Right cardiac atrium (tissue), 5 donors: Measurements from ENCODE around the gene KNG1. TPM values are rescaled to one million over a fixed set of nuclear protein-coding genes. Genes with fewer than 3 reads are reported as not detected.
"Not testable (repeated sequence)": the region's sequence is repeated elsewhere in the genome, so short reads cannot be mapped to it uniquely, and the experiment has no call there.

Source experiments
- ATAC-seq, 2 donors: fragments of 200-7000 bp; cut with Tn5 transposase; one replicate each; pipeline versions ENCODE4 v1.8.0 to v1.9.1; 2020; ENCODE audit warnings: moderate library complexity in 2 of 2, mild to moderate bottlenecking in 1 of 2
- DNase-seq, 3 donors: peaks; one replicate each; pipeline ENCODE4 v3.0.0-alpha.2; 2020
- H3K27ac ChIP-seq: one replicate; pipeline ENCODE4 v1.5.1; 2013; ENCODE audit warnings: mild to moderate bottlenecking, low read length, control low read depth, moderate library complexity
- H3K27me3 ChIP-seq: one replicate; pipeline ENCODE4 v1.6.1; 2013; ENCODE audit not compliant: control insufficient read depth, insufficient read depth
- H3K4me1 ChIP-seq: one replicate; pipeline ENCODE4 v1.6.1; 2013; ENCODE audit warnings: low read length; ENCODE audit not compliant: control insufficient read depth, insufficient read depth
- H3K4me3 ChIP-seq: one replicate; pipeline ENCODE4 v1.5.1; 2013; ENCODE audit warnings: low read length, control low read depth
- H3K9me3 ChIP-seq: one replicate; pipeline ENCODE4 v1.6.1; 2013; ENCODE audit warnings: low read length; ENCODE audit not compliant: control insufficient read depth
- WGBS: extraction: QIAGEN DNeasy Blood & Tissue Kit; methylation state at CpG from one replicate; pipeline ENCODE4 v1.1.7; 2013; 5-methylcytosine and 5-hydroxymethylcytosine counted together
- intact Hi-C, 4 donors: fragments of 100-400 bp; cut with DNase I; formaldehyde crosslinking; loops; one replicate each; pipeline versions ENCODE4 v1.11.0 to v1.14.0; 2022 to 2023
- long read RNA-seq, 4 donors: library from polyadenylated mRNA; unstranded; transcript quantifications; one replicate each; pipeline ENCODE4 v2.0.0, GENCODE V29; 2020 to 2021
- polyA plus RNA-seq: library from polyadenylated mRNA; stranded (reverse); fragments of 200-250 nt; gene quantifications from one replicate; pipeline ENCODE4 v1.2.3, GENCODE V29; 2013
- total RNA-seq, 4 donors: library from RNA; stranded (reverse); fragmentation: NEBNext Ultra II Directional; extraction: Animal tissue kit (Norgen Biotek cat#: 25700); gene quantifications; one replicate each; pipeline ENCODE4 v1.2.1, GENCODE V29; 2021
- donor health status: healthy with polysubstance abuse.
- donor health status: DM: no; HTN: yes; CAD: no.
- donor health status: DM: no; HTN: no; CAD: no.
- donor health status: DM: no; HTN: yes; CAD: no; lungs with severe emphysema.
- donor health status: DM: yes; HTN: yes; CAD: no.

The KNG1 gene
- under 1 TPM; 0.37 to 0.53 (median 0.48) TPM for total RNA-seq
- polyA plus RNA-seq = 0.23 TPM
- long read RNA-seq, donor 1, partial matches to known transcripts = 0 of 1 reads
- long read RNA-seq, donor 1, other reads (novel, unspliced or antisense) = 0 of 1 reads
- long read RNA-seq, donor 2 = 0 reads
- long read RNA-seq, donor 3, partial matches to known transcripts = 0 of 1 reads
- long read RNA-seq, donor 3, other reads (novel, unspliced or antisense) = 0 of 1 reads
- long read RNA-seq, donor 4 = 0 reads

DNA sequence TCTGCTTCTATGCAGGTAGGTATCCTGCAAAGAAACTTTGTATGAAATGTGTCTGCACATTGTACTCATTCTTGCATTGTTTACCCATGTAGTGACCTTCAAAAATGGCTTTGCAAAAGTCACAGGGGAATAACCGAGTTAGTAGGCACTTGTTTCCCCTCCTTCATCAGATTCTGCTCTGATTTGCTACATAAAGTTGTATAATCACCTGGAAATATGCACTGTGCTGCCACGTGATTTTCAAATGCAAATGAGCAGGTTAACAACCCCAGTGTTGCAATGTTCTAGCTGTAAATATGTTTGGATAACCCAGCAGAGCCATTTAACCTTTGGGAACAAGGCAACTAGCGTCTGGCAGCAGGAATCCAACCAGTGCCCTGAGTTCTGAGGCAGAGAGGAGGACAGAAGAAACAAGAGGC lies at the start of gene KNG1:
Gene KNG1, plus strand, starts transcription at position 321 of the 419 bp plus-strand sequence. CDS start 184 bp downstream, outside the sequence.
- no peak for DNase-seq
- Histone ChIP-seq H3K27me3 (no peaks in the 10 kb centered on the region), H3K9me3 (no peaks in the 10 kb centered on the region), H3K4me1 (no peaks in the 10 kb centered on the region), H3K27ac (no peak within 1 kb of the TSS), H3K4me3 (no peak within 1 kb of the TSS)
- intact Hi-C loops = no loop called here
- ATAC-seq = no peak
- 66% methylated on average over 3 of the region's 3 CpGs for WGBS

DNA sequence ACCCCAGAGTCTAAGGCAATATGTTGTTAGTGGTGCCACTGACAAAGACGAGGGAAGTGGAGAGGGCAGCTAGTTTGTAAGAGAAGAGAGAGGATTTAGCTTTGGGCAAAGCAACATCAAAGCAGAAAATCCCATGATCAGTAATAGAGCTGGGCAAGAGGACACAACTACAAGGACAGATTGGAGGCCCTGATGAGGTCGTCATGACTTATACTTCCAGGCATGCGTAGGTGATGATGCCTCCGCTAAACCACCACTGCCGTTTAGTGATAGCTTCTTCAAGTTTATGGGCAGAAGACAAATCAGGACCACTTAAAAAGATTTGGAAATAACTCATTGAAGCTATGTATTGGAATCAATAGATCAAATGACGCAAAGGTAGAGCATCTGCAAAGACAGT lies 48.7 kb upstream of the KNG1 start:
- intact Hi-C loops = no loop called here
- WGBS = 70% methylated on average over 6 of the region's 6 CpGs

DNA sequence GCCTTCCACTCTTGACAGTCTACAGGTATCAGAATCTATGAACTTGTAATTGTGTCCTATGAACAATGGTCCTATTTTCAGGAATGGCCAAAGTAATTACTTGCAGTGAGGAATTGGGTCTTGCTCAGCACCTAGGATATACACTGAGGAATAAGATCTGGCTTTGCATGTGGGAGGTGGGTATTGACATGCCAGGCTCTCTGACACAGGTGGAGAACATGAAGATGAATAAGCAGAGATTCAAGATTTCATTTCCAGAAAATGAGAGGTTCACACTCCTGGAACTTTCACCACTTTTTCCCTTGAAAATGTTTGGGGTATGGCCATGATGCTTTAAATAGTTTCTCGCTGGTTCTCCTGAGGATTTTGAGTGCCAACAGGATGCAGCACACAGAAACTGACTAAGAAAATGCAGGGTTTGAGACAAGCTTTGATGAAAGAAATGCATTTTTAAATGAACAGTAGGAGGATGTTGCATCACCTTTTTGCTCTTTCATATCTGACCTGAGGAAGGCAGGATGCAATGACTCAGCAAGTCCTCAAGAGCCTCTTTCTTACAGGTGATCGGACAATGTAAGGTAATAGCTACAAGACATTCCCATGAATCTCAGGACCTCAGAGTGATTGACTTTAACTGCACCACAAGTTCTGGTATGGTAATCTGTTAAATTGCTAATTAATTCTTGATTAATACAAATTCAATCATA lies 47.6 kb upstream of the KNG1 start:
- H3K9me3 ChIP-seq = no peaks in the 10 kb centered on the region
- no peaks in the 10 kb centered on the region for H3K4me1 ChIP-seq
- ATAC-seq (no peak), DNase-seq (no peak)
- intact Hi-C loops = no loop called here
- H3K4me3 ChIP-seq = no peak overlapping the region
- H3K27ac ChIP-seq = no peak overlapping the region
- H3K27me3 ChIP-seq = peaks cover 4% of the 10 kb centered on the region
- WGBS = 72% methylated on average over 2 of the region's 2 CpGs

More for the DNA sequence above, 48.7 kb upstream of the KNG1 start:
- Histone ChIP-seq H3K9me3 (no peaks in the 10 kb centered on the region), H3K27me3 (peaks cover 4% of the 10 kb centered on the region), H3K4me3 (no peak overlapping the region), H3K27ac (no peak overlapping the region), H3K4me1 (no peaks in the 10 kb centered on the region)
- ATAC-seq (no peak), DNase-seq (no peak)

DNA sequence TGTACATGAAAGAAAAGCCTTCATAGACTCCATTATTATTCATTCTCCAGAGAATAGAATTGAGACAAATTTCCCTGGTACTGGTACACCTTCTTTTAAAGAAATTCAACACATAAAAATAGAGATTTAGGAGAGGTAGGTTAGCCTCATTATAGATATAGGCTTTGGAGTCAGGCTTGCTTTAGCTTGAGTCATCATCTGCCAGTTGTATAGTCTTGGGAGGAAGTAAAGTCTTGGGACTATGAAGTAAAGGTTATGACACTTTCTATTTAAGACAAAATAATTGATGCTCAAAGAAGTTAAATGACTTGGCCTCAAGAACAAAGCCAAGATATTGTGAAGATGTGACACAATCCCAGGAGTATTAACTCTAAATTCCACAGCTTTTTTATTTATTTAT lies 47.0 kb upstream of the KNG1 start:
- DNase-seq (no peak), ATAC-seq (no peak)
- intact Hi-C loops = no loop called here
- no peaks in the 10 kb centered on the region for H3K4me1 ChIP-seq
- H3K9me3 ChIP-seq = no peaks in the 10 kb centered on the region
- H3K27ac ChIP-seq = no peak overlapping the region
- no peak overlapping the region for H3K4me3 ChIP-seq
- H3K27me3 ChIP-seq = peaks cover 4% of the 10 kb centered on the region

DNA sequence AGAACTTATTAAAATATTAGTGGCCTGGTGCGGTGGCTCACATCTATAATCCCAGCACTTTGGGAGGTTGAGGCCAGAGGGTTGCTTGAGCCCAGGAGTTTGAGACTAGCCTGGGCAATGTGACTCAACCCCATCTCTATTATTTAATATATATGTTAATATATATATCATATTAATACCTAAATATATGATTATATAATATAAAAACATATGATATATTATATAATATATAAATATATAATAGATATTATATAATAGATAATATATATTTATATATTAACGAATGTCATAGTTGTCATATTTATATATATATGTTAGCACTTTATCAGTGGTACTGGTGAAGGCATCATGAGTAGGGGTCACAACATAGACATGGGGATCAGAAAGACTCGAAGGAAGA lies 46.1 kb upstream of the KNG1 start:
- 92% methylated on average over 3 of the region's 3 CpGs for WGBS
- intact Hi-C loops = no loop called here

DNA sequence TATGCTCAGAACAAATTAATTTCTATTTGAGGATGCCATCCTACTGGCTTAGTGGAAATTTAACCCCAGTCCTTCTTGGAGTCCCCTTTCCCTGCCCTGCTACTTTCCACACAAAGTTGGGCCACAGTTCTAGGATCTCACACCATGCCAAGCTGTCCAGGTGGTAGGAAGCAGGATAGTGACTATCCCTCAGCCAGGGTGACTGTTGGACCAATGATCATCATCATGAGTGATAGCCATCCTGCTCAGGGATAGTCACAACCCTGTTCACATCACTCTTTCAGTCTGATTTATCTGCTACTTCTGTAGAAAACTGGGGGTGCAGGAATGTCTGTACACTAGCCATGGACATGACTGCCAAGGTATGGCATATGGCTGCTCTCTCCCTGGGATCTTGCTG lies 38.6 kb upstream of the KNG1 start:
- Histone ChIP-seq H3K4me3 (no peak overlapping the region), H3K9me3 (no peaks in the 10 kb centered on the region), H3K27me3 (no peaks in the 10 kb centered on the region), H3K27ac (no peak overlapping the region), H3K4me1 (no peaks in the 10 kb centered on the region)
- ATAC-seq = no peak
- intact Hi-C loops = no loop called here
- no peak for DNase-seq

More for the DNA sequence above, 46.1 kb upstream of the KNG1 start:
- Histone ChIP-seq H3K4me3 (no peak overlapping the region), H3K9me3 (no peaks in the 10 kb centered on the region), H3K4me1 (no peaks in the 10 kb centered on the region), H3K27ac (no peak overlapping the region), H3K27me3 (peaks cover 4% of the 10 kb centered on the region)
- no peak for ATAC-seq
- no peak for DNase-seq

DNA sequence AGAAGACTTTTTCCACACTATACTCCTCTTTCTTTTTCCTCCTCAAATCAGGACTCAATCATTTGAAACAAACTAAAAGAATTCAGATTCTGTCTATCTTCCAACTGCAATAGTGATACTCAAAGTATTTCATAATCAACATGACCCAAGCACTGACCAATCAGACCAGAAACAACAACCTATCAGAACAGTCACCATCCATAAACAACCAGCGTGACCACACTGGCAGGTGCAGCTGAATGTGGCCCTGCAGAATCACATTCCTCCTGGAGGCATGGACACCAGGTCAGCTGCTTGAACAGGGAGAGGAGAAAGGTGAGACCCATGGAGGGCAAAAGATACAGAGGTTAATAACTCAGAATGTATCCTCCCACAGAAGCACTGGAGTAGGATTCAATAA lies 38.0 kb upstream of the KNG1 start:
- WGBS = 62% methylated on average over 1 of the region's 1 CpG
- Histone ChIP-seq H3K4me3 (no peak overlapping the region), H3K27ac (no peak overlapping the region), H3K4me1 (no peaks in the 10 kb centered on the region), H3K27me3 (no peaks in the 10 kb centered on the region), H3K9me3 (no peaks in the 10 kb centered on the region)
- ATAC-seq (no peak), DNase-seq (no peak)
- intact Hi-C loops = no loop called here

DNA sequence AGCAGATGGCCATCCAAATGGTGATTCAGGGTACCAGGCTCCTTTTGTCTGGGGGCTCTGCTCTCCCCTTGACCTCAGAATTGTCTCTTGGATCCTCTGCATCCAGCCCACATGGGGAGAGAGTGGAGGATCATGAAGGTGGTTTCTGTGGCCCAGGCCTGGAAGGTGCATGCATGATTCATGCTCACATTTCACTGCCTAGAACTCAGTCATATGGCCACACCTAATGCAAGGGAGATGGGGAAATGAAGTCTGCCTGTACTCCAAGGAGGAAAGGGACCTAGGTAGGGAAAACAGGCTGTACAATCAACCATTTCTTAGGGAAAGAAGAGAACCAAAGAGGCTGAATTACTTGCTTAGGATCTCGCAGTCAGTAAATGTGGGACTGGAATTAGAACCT lies 36.3 kb upstream of the KNG1 start:
- Histone ChIP-seq H3K4me3 (no peak overlapping the region), H3K27me3 (no peaks in the 10 kb centered on the region), H3K9me3 (no peaks in the 10 kb centered on the region), H3K4me1 (no peaks in the 10 kb centered on the region), H3K27ac (no peak overlapping the region)
- ATAC-seq (no peak), DNase-seq (no peak)
- 98% methylated on average over 1 of the region's 1 CpG for WGBS
- intact Hi-C loops = no loop called here

DNA sequence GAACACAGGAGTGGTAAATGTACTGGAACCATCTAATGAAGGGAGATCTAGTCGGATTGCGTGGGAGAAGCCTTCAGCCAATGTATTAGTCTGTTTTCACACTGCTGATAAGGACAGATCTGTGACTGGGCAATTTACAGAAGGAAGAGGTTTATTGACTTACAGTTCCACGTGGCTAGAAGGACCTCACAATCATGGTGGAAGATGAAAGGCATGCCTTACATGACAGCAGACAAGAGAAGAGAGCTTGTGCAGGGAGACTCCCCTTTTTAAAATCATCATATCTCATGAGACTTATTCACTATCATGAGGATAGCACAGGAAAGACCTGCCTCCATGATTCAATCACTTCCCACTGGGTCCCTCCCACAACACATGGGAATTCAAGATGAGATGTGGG lies 34.3 kb upstream of the KNG1 start:
- WGBS = 58% methylated on average over 3 of the region's 3 CpGs
- H3K4me1 ChIP-seq = no peaks in the 10 kb centered on the region
- H3K27me3 ChIP-seq = no peaks in the 10 kb centered on the region
- no peak overlapping the region for H3K27ac ChIP-seq
- intact Hi-C loops = no loop called here
- DNase-seq = no peak
- no peak overlapping the region for H3K4me3 ChIP-seq
- H3K9me3 ChIP-seq = no peaks in the 10 kb centered on the region
- no peak for ATAC-seq

DNA sequence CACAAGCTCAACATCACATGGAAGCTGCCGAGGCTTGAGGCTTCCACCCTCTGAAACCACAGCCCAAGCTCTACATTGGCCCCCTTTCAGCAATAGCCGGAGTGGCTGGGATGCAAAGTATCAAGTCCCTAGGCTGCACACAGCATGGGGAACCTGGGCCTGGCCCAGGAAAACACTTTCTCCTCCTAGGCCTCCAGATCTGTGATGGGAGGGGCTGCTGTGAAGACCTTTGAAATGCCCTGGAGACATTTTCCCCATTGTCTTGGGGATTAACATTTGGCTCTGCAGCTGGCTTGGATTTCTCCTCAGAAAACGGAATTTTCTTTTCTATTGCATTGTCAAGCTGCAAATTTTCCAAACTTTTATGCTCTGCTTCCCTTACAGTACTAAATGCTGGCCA lies 33.2 kb upstream of the KNG1 start:
- no peak for ATAC-seq
- no peaks in the 10 kb centered on the region for H3K4me1 ChIP-seq
- H3K27ac ChIP-seq = no peak overlapping the region
- 71% methylated on average over 3 of the region's 3 CpGs for whole genome bisulfite sequencing
- no peaks in the 10 kb centered on the region for H3K9me3 ChIP-seq
- no peak for DNase-seq
- no peak overlapping the region for H3K4me3 ChIP-seq
- intact Hi-C loops = no loop called here
- H3K27me3 ChIP-seq = no peaks in the 10 kb centered on the region

DNA sequence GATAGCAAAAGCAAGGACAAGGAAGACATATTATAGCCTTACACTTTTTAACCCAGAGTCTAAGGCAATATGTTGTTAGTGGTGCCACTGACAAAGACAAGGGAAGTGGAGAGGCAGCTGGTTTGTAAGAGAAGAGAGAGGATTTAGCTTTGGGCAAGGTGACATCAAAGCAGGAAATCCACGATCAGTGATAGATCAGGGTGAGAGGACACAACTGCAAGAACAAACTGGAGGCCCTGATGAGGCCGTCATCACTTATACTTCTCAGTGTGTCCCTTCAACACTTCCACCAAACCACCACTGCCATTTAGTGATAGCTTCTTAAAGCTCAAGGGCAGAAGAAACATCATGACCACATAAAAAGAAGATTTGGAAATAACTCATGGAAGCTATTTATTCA lies 30.7 kb upstream of the KNG1 start:
- WGBS = 50% methylated on average over 2 of the region's 2 CpGs

More for the DNA sequence above, 30.7 kb upstream of the KNG1 start:
- DNase-seq, ATAC-seq, H3K27me3 ChIP-seq, H3K4me1 ChIP-seq, intact Hi-C loops, H3K27ac ChIP-seq, H3K4me3 ChIP-seq, H3K9me3 ChIP-seq: not testable (repeated sequence)
